Neural crest cell (in vitro differentiated cells): ENCODE results near the gene EIF3A. TPM values are rescaled to one million over a fixed set of nuclear protein-coding genes. Genes with fewer than 3 reads are reported as not detected.

ENCODE experiments used
- DNase-seq: peaks from one replicate; pipeline ENCODE4 v3.0.0; 2021; ENCODE audit warnings: low read depth, mixed read lengths, low spot score
- H3K27ac Mint-ChIP-seq: one replicate; pipeline ENCODE4 v1.8.0; 2021; ENCODE audit warnings: mild to moderate bottlenecking, mixed read lengths; ENCODE audit not compliant: unreplicated experiment
- H3K27me3 Mint-ChIP-seq: 2 replicates; pipeline ENCODE4 v1.8.0; 2021; ENCODE audit warnings: low read depth, mild to moderate bottlenecking, mixed read lengths
- H3K36me3 Mint-ChIP-seq: 2 replicates; pipeline ENCODE4 v1.8.0; 2021; ENCODE audit warnings: low read depth, mild to moderate bottlenecking, mixed read lengths
- H3K4me1 Mint-ChIP-seq: 2 replicates; pipeline ENCODE4 v1.8.0; 2021; ENCODE audit warnings: mixed read lengths
- H3K4me3 Mint-ChIP-seq: one replicate; pipeline ENCODE4 v1.8.0; 2021; ENCODE audit warnings: mild to moderate bottlenecking, mixed read lengths
- H3K9me3 Mint-ChIP-seq: 2 replicates; pipeline ENCODE4 v1.8.0; 2021; ENCODE audit warnings: mixed read lengths
- total RNA-seq: library from RNA; stranded (reverse); gene quantifications from 2 replicates; pipeline ENCODE4 v1.2.1, GENCODE V29; 2021
- TF ChIP-seq, protein P1 (sequence below): fragments of 200-600 bp; sonication (generic); conservative IDR thresholded peaks from 2 replicates; pipeline ENCODE4 v1.5.0; 2021; ENCODE audit warnings: antibody characterized with exemption, mild to moderate bottlenecking

The EIF3A gene
- total RNA-seq, 1 donor from 2014 or later: 163 TPM

- no peak for DNase-seq
- Mint-ChIP-seq H3K9me3 (no peaks in the 10 kb centered on the region), H3K4me3 (no peak overlapping the region), H3K4me1 (no peaks in the 10 kb centered on the region), H3K27me3 (peaks cover 6% of the 10 kb centered on the region), H3K27ac (no peak overlapping the region), H3K36me3 (no peaks in the 10 kb centered on the region)
- TF ChIP-seq, protein P1, sequence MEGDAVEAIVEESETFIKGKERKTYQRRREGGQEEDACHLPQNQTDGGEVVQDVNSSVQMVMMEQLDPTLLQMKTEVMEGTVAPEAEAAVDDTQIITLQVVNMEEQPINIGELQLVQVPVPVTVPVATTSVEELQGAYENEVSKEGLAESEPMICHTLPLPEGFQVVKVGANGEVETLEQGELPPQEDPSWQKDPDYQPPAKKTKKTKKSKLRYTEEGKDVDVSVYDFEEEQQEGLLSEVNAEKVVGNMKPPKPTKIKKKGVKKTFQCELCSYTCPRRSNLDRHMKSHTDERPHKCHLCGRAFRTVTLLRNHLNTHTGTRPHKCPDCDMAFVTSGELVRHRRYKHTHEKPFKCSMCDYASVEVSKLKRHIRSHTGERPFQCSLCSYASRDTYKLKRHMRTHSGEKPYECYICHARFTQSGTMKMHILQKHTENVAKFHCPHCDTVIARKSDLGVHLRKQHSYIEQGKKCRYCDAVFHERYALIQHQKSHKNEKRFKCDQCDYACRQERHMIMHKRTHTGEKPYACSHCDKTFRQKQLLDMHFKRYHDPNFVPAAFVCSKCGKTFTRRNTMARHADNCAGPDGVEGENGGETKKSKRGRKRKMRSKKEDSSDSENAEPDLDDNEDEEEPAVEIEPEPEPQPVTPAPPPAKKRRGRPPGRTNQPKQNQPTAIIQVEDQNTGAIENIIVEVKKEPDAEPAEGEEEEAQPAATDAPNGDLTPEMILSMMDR: no peak
These were observed 86.3 kb downstream of the EIF3A start for GRCh38 chr10:118994321-118994720.

- Mint-ChIP-seq H3K36me3 (no peaks in the 10 kb centered on the region), H3K4me3 (no peak overlapping the region), H3K9me3 (peaks cover 2% of the 10 kb centered on the region), H3K27ac (no peak overlapping the region), H3K27me3 (peaks cover 6% of the 10 kb centered on the region), H3K4me1 (no peaks in the 10 kb centered on the region)
- TF ChIP-seq, protein P1: no peak
- no peak for DNase-seq
These were observed 87.4 kb downstream of the EIF3A start for GRCh38 chr10:118993214-118993613.

DNA sequence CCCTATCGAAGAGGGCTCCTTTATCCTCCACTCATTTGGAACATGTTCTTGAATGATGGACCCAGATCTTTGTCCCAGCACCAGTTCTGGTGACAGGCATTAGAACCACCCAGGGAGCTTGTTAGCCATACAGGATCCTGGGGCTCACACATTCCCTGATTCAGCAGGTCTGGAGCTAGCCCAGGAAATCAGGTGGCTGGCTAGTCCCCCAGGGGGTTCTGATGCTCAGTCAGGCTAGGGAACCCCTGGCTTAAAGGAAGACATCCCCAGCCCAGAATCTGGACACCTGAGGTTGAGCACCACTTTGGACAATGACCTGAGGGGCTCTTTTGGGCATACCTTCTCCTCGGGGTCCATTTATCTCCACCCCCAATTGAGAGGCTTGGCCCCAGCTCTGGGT lies 88.1 kb downstream of the EIF3A start:
- H3K9me3 Mint-ChIP-seq: peaks cover 2% of the 10 kb centered on the region
- TF ChIP-seq, protein P1: no peak
- no peak for DNase-seq
- no peaks in the 10 kb centered on the region for H3K36me3 Mint-ChIP-seq
- no peak overlapping the region for H3K27ac Mint-ChIP-seq
- no peak overlapping the region for H3K4me3 Mint-ChIP-seq
- H3K27me3 Mint-ChIP-seq: peaks cover 6% of the 10 kb centered on the region
- no peaks in the 10 kb centered on the region for H3K4me1 Mint-ChIP-seq

- TF ChIP-seq, protein P1: no peak
- Mint-ChIP-seq H3K27ac (no peak overlapping the region), H3K4me1 (no peaks in the 10 kb centered on the region), H3K9me3 (peaks cover 7% of the 10 kb centered on the region), H3K36me3 (peaks cover 2% of the 10 kb centered on the region), H3K4me3 (no peak overlapping the region), H3K27me3 (peaks cover 6% of the 10 kb centered on the region)
- no peak for DNase-seq
These were observed 90.3 kb downstream of the EIF3A start for GRCh38 chr10:118990326-118990725.

DNA sequence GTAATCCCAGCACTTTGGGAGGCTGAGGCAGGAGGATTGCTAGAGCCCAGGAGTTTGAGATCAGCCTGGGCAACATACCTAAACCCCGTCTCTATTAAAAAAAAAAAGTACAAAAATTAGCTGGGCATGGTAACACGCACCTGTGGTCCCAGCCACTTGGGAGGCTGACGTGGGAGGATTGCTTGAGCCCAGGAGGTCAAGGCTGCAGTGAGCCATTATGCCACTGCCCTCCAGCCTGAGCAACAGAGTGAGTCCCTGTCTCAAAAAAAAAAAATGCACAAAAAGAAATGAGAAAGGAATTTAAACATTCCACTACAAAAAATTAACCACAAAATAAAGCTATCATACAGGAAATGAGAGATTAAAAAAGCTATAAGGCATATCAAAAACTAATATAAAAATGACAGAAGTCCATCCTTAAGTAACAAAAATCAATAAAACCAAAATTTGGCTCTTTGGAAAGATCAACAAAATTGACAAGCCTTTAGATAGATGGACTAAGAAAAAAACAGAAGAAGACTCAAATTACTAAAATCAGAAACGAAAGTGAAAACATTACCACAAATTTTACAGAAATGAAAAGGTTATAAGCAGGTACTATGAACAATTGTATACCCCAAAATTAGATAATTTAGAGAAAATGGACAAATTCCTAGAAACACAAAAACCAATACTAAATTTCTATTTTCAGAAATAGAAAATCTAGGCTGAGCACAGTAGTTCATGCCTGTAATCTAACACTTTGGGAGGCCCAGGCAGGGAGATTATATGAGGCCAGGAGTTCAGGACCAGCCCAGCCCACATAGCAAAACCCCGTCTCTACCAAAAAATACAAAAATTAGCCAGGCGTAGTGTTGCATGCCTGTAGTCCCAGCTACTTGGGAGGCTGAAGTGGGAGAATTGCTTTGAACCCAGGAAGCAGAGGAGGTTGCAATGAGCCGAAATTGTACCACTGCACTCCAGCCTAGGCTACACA lies 93.5 kb downstream of the EIF3A start:
- Mint-ChIP-seq H3K4me3 (no peak overlapping the region), H3K27ac (no peak overlapping the region), H3K27me3 (no peaks in the 10 kb centered on the region), H3K4me1 (peaks cover 11% of the 10 kb centered on the region), H3K36me3 (peaks cover 5% of the 10 kb centered on the region), H3K9me3 (peaks cover 10% of the 10 kb centered on the region)
- no peak for DNase-seq
- TF ChIP-seq, protein P1: no peak
